GM12878 (cell line): ENCODE results near the gene SLC26A8.

Experiments used
- EP300 ChIP-seq, 2 experiments: fragments of 150-350 bp in 1 of 2; IDR thresholded peaks; 2 replicates each; pipeline ENCODE4 v1.6.1; 2011 to 2012; ENCODE audit warnings: low read depth in 2 of 2, low read length in 2 of 2, borderline replicate concordance in 1 of 2, improper control_type of control experiment in 1 of 2, inconsistent platforms in 1 of 2; ENCODE audit not compliant: control insufficient read depth in 1 of 2
- FOXM1 ChIP-seq: IDR thresholded peaks from 2 replicates; pipeline ENCODE4 v1.6.1; 2012; ENCODE audit warnings: low read depth, mild to moderate bottlenecking, inconsistent platforms, low read length, moderate library complexity
- IKZF1 ChIP-seq: fragments of 450-650 bp; conservative IDR thresholded peaks from 2 replicates; pipeline ENCODE4 v1.6.1; 2017; ENCODE audit warnings: antibody characterized with exemption, mild to moderate bottlenecking
- KAT2A ChIP-seq: conservative IDR thresholded peaks from 2 replicates; pipeline ENCODE4 v1.6.1; 2011; ENCODE audit warnings: low read depth, low read length; ENCODE audit not compliant: control insufficient read depth
- POLR2AphosphoS5 ChIP-seq: IDR thresholded peaks from 2 replicates; pipeline ENCODE4 v1.6.1; 2011; ENCODE audit warnings: mild to moderate bottlenecking, low read length, inconsistent platforms
- POU2F2 ChIP-seq: IDR thresholded peaks from 3 replicates; pipeline ENCODE4 v1.6.1; 2011; ENCODE audit warnings: low read depth, mild to moderate bottlenecking, low read length, borderline replicate concordance
- TBL1XR1 ChIP-seq: IDR thresholded peaks from 2 replicates; pipeline ENCODE4 v1.6.1; 2012; ENCODE audit warnings: low read depth, low read length, improper control_type of control experiment
- YY1 ChIP-seq: IDR thresholded peaks from 2 replicates; pipeline ENCODE4 v1.6.1; 2011; ENCODE audit warnings: low read depth, mild to moderate bottlenecking, low read length
- TF ChIP-seq, protein P1 (sequence below): fragments of 450-650 bp; IDR thresholded peaks from 2 replicates; pipeline ENCODE4 v1.6.1; 2018; ENCODE audit warnings: mild to moderate bottlenecking, low read depth, moderate library complexity; ENCODE audit not compliant: partially characterized antibody
- TF ChIP-seq, protein P2 (sequence below), 3 experiments: IDR thresholded peaks in 2 of 3; conservative IDR thresholded peaks in 1 of 3; 2 replicates each; pipeline ENCODE4 v1.5.1; 2011; ENCODE audit warnings: low read depth in 3 of 3, low read length in 3 of 3, mild to moderate bottlenecking in 3 of 3, control low read depth in 2 of 3, moderate library complexity in 2 of 3, inconsistent platforms in 1 of 3, mixed read lengths in 1 of 3; ENCODE audit not compliant: control insufficient read depth in 2 of 3, insufficient read depth in 1 of 3; ENCODE audit errors: extremely low read depth in 1 of 3
- TF ChIP-seq, protein P3 (sequence below): fragments of 450-650 bp; conservative IDR thresholded peaks from 2 replicates; pipeline ENCODE4 v1.6.1; 2017; ENCODE audit warnings: mild to moderate bottlenecking, moderate library complexity
- TF ChIP-seq, protein P4 (sequence below): fragments of 450-650 bp; IDR thresholded peaks from 2 replicates; pipeline ENCODE4 v1.6.1; 2014; ENCODE audit warnings: mild to moderate bottlenecking

DNA sequence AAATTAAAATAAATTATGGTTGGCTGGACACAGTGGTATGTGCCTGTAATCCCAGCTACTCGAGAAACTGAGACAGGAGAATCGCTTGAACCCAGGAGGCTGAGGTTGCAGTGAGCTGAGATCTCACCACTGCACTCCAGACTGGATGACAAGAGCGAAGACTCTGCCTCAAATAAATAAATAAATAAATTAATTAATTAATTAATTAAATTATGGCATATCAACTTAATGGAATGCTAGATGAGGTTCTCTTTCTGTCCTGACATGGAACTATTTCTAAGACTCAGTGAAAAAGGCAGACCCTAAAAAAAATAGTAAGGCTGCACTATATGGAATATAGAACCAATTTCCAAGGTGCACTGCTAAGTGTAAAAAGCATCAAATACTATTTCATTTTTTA is 108.4 kb downstream of the SLC26A8 start:
- no peak for TF ChIP-seq POLR2AphosphoS5
- TF ChIP-seq FOXM1: no peak
- TF ChIP-seq, protein P1, sequence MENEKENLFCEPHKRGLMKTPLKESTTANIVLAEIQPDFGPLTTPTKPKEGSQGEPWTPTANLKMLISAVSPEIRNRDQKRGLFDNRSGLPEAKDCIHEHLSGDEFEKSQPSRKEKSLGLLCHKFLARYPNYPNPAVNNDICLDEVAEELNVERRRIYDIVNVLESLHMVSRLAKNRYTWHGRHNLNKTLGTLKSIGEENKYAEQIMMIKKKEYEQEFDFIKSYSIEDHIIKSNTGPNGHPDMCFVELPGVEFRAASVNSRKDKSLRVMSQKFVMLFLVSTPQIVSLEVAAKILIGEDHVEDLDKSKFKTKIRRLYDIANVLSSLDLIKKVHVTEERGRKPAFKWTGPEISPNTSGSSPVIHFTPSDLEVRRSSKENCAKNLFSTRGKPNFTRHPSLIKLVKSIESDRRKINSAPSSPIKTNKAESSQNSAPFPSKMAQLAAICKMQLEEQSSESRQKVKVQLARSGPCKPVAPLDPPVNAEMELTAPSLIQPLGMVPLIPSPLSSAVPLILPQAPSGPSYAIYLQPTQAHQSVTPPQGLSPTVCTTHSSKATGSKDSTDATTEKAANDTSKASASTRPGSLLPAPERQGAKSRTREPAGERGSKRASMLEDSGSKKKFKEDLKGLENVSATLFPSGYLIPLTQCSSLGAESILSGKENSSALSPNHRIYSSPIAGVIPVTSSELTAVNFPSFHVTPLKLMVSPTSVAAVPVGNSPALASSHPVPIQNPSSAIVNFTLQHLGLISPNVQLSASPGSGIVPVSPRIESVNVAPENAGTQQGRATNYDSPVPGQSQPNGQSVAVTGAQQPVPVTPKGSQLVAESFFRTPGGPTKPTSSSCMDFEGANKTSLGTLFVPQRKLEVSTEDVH: no peak
- no peak for TF ChIP-seq KAT2A
- TF ChIP-seq, protein P2, sequence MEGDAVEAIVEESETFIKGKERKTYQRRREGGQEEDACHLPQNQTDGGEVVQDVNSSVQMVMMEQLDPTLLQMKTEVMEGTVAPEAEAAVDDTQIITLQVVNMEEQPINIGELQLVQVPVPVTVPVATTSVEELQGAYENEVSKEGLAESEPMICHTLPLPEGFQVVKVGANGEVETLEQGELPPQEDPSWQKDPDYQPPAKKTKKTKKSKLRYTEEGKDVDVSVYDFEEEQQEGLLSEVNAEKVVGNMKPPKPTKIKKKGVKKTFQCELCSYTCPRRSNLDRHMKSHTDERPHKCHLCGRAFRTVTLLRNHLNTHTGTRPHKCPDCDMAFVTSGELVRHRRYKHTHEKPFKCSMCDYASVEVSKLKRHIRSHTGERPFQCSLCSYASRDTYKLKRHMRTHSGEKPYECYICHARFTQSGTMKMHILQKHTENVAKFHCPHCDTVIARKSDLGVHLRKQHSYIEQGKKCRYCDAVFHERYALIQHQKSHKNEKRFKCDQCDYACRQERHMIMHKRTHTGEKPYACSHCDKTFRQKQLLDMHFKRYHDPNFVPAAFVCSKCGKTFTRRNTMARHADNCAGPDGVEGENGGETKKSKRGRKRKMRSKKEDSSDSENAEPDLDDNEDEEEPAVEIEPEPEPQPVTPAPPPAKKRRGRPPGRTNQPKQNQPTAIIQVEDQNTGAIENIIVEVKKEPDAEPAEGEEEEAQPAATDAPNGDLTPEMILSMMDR (IDR thresholded peaks at IDR 0.05 in 2 of 3, conservative IDR thresholded peaks at IDR 0.05 in 1 of 3; ENCODE audit: control insufficient read depth in 2 of 3, extremely low read depth in 1 of 3, insufficient read depth in 1 of 3, low read depth in 3 of 3, low read length in 3 of 3): no peak
- TF ChIP-seq TBL1XR1: no peak
- TF ChIP-seq, protein P3, sequence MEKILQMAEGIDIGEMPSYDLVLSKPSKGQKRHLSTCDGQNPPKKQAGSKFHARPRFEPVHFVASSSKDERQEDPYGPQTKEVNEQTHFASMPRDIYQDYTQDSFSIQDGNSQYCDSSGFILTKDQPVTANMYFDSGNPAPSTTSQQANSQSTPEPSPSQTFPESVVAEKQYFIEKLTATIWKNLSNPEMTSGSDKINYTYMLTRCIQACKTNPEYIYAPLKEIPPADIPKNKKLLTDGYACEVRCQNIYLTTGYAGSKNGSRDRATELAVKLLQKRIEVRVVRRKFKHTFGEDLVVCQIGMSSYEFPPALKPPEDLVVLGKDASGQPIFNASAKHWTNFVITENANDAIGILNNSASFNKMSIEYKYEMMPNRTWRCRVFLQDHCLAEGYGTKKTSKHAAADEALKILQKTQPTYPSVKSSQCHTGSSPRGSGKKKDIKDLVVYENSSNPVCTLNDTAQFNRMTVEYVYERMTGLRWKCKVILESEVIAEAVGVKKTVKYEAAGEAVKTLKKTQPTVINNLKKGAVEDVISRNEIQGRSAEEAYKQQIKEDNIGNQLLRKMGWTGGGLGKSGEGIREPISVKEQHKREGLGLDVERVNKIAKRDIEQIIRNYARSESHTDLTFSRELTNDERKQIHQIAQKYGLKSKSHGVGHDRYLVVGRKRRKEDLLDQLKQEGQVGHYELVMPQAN: no peak
- no peak for TF ChIP-seq EP300 (IDR thresholded peaks at IDR 0.05; ENCODE audit: borderline replicate concordance in 1 of 2, control insufficient read depth in 1 of 2, low read depth in 2 of 2, low read length in 2 of 2)
- TF ChIP-seq, protein P4, sequence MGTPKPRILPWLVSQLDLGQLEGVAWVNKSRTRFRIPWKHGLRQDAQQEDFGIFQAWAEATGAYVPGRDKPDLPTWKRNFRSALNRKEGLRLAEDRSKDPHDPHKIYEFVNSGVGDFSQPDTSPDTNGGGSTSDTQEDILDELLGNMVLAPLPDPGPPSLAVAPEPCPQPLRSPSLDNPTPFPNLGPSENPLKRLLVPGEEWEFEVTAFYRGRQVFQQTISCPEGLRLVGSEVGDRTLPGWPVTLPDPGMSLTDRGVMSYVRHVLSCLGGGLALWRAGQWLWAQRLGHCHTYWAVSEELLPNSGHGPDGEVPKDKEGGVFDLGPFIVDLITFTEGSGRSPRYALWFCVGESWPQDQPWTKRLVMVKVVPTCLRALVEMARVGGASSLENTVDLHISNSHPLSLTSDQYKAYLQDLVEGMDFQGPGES: no peak
- no peak for TF ChIP-seq POU2F2
- no peak for TF ChIP-seq YY1
- TF ChIP-seq IKZF1: no peak
